GM12874 (cell line): ENCODE measurements around the gene TMEM131L.

ENCODE experiments used
- TF ChIP-seq, protein P1 (sequence below): IDR thresholded peaks from 2 replicates; pipeline ENCODE4 v1.5.1; 2011; ENCODE audit warnings: low read depth, mild to moderate bottlenecking, control low read depth, low read length, moderate library complexity; ENCODE audit not compliant: insufficient read depth

Gene TMEM131L

DNA sequence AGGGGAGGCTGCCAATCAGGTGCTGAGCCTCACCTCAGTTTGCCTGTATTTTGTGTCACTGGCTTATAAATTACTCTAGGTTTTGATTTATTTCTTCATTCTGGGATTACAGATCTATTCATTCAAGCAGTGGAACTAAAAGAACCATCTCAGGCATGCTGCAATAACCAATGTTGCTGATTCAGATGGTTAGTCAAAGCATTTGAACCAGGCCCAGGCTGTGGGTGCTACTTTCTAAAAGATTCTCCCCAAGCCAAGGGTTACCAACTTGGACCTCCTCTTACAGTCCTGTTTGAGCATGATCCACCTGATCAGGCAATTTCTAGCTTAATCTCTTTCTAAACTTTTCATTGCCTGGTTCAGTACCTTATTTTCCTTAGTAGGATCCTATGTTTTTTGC is 67.2 kb downstream of the TMEM131L start:
- TF ChIP-seq, protein P1, sequence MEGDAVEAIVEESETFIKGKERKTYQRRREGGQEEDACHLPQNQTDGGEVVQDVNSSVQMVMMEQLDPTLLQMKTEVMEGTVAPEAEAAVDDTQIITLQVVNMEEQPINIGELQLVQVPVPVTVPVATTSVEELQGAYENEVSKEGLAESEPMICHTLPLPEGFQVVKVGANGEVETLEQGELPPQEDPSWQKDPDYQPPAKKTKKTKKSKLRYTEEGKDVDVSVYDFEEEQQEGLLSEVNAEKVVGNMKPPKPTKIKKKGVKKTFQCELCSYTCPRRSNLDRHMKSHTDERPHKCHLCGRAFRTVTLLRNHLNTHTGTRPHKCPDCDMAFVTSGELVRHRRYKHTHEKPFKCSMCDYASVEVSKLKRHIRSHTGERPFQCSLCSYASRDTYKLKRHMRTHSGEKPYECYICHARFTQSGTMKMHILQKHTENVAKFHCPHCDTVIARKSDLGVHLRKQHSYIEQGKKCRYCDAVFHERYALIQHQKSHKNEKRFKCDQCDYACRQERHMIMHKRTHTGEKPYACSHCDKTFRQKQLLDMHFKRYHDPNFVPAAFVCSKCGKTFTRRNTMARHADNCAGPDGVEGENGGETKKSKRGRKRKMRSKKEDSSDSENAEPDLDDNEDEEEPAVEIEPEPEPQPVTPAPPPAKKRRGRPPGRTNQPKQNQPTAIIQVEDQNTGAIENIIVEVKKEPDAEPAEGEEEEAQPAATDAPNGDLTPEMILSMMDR, result no peak

DNA sequence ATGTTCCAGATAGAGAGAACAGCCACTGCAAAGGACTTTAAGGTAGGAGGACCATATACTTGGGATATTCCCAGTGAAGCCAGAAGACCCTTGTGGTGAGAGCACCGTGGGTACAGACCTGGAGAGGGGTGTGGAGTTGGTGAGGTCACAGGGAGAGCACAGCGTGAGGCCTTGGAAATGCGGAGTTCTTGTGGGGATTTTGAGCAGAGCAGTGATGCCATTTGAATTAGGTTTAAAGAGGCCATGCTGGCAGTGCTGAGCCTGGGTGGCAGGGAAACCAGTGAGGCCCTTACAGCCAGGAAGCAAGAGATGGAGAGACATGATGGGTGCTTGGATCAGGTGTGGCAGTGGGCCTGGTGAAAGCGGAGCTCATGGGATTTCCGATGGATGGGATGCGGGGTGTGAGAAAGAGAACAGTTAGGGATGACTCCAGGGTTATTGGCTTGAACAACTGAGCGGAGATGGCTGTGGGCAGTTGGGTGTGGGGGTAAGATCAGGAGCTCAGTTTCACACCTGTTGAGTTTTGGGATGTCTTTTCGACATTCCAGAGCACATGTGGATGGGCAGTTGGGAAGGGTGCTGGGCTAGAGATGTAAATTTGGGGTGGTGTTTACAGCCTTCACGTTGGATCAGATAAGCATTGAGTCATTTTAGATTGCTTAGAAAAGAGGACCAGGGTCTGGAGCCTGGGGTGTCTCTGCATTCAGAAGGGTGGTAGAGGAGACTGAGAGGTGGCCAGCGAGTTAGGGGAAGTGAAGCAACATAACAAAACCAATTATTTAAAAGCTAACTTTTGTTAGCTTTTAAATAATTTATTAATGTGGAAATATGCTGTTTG is 68.9 kb downstream of the TMEM131L start:
- TF ChIP-seq, protein P1, result no peak

DNA sequence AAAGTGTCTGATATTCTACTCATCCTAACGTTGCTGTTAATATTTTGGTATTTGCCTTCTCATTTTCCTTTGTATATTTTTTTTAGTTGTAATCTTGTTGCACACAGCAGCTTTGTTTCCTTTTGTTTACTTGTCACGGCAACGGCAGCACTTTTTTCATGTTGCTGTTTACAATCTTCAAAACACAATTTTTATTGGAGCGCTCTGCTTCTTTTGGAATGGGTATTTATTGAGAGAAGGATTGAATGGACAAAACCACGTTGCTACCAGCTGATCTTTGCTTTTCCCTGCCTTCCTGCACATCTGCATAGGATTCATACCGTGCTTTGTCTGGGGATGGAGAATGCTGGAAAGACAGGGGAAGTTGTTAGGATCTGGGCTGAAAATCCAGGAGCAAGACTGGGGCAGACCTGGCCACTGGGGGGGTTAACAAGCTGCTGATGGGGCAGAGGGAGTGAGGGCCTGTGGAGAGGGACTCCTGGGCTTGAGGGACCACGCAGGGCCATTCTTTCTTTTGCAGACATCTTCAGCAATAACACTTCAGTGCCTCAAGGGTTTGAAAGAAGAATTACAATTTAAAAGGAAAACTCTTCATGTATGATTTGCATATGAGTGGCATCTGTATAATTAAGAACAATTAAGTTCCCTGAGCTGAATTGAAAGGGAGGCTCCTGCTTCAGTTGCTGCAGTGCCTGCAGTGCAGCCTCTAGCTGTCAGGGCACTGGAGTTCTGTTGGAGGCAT is 69.8 kb downstream of the TMEM131L start:
- TF ChIP-seq, protein P1, result no peak

DNA sequence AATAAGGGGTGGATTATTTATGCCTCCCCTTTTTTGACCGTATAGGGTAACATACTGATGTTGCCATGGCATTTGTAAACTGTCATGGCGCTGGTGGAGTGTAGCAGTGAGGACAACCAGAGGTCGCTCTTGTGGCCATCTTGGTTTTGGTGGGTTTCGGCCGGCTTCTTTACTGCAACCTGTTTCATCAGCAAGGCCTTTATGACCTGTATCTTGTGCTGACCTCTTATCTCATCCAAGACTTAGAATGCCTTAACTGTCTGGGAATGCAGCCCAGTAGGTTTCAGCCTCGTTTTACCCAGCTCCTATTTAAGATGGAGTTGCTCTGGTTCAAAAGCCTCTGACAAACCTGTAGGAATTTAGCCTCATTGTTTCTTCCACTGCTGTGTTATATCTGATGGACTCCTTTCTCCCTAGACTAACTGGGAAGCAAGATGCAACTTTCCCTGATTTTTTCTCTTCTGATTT is 71.4 kb downstream of the TMEM131L start:
- TF ChIP-seq, protein P1, result no peak

DNA sequence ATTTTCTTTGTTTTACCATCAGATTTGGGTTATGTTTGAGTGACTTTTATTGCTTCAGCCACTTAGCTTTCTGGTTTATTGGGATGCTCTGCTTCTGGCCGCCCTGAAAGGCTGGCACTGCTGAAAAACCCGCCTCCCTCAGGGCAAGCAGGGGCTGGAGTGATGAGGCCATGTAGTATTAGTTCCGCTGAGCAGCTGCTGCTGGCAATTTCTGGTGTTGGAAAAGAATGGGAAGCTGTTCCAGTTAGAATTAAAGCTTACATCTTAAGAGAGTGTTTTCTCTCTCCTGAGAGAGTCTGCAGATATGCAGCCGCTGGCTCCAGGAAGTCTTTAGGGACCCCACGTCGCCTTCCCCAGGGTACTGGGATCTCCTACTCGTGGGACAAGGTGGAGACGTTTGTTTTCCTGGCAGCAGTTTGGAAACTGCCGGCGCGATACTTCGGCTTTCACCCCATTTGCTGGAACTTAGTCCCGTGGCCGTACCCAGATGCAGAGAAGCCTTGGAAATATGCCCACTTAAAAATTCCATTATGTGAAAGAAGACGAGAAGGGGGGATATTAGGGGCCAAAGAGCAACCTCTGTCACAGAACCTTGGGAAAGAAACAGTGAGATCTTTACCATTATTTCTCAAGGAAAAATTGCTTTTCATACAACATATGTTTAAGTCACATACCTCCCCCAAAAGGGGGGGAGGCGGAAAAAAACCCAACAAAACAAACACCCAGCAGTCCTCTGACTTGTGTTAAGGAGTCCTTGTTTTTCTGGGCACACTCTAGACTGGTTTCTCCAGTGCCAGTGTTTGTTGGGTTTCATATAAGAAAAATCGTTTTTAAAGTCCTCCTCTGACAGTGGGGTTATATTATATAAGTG is 72.6 kb downstream of the TMEM131L start:
- TF ChIP-seq, protein P1, result no peak

DNA sequence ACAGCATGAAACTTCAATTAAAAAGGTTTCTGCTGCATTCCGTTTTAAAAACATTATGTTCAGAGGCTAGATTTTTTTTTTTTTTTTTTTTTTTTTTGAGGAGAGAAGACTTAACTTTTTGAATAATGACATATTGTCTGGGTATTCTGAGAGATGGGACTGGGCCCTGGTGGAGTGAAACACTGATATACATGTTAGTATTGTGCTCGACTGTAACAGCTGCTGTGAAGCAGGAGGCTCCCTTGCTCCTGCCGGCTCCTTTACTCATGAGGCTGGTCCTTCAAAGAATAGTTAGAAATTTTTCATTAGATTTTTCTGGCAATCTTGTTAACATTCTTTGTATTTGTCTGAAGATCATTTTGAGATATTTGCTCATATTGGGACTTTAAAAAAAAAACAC is 73.3 kb downstream of the TMEM131L start:
- TF ChIP-seq, protein P1, result no peak
